Breast epithelium (tissue), 4 donors: Measurements from ENCODE around the gene HOXD12. TPM values are rescaled to one million over a fixed set of nuclear protein-coding genes. Genes with fewer than 3 reads are reported as not detected.

Source experiments
- DNase-seq, 2 donors: peaks; one replicate each; pipeline ENCODE4 v3.0.0-alpha.2; 2019; ENCODE audit warnings: low spot score in 2 of 2
- H3K27ac ChIP-seq, 2 donors: fragments of 200-600 bp; sonication (generic) in 1 of 2; one replicate each; pipeline ENCODE4 v1.5.1; 2016 to 2019; ENCODE audit warnings: mild to moderate bottlenecking in 1 of 2
- H3K27me3 ChIP-seq, 2 donors: fragments of 200-600 bp; sonication (generic) in 1 of 2; one replicate each; pipeline versions ENCODE4 v1.5.1 to v1.6.0; 2017 to 2019; ENCODE audit warnings: control low read depth in 1 of 2, mild to moderate bottlenecking in 1 of 2
- H3K36me3 ChIP-seq: fragments of 200-600 bp; one replicate; pipeline ENCODE4 v1.5.1; 2019
- H3K4me1 ChIP-seq, 2 donors: fragments of 200-600 bp; sonication (generic); one replicate each; pipeline ENCODE4 v1.5.1; 2016 to 2019; ENCODE audit warnings: control low read depth in 1 of 2
- H3K4me3 ChIP-seq, 3 donors: fragments of 200-600 bp; sonication (generic); 1 replicate in 2 of 3; 2 replicates in 1 of 3; pipeline ENCODE4 v1.5.1; 2016 to 2019; ENCODE audit warnings: mild to moderate bottlenecking in 3 of 3, moderate library complexity in 2 of 3
- H3K9me3 ChIP-seq, 2 donors: fragments of 200-600 bp; sonication (generic) in 1 of 2; one replicate each; pipeline ENCODE4 v1.5.1; 2016 to 2019; ENCODE audit warnings: control low read depth in 1 of 2
- POLR2A ChIP-seq: fragments of 450-650 bp; IDR thresholded peaks from one replicate; pipeline ENCODE4 v1.6.1; 2016; ENCODE audit warnings: antibody characterized with exemption, mild to moderate bottlenecking, moderate library complexity
- POLR2AphosphoS5 ChIP-seq, 3 donors: sonication (generic); formaldehyde crosslinking; IDR thresholded peaks; one replicate each; pipeline ENCODE4 v1.6.1; 2017; ENCODE audit warnings: antibody characterized with exemption in 3 of 3
- intact Hi-C: fragments of 100-400 bp; cut with DNase I; formaldehyde crosslinking; loops from one replicate; pipeline ENCODE4 v1.15.1; 2023; ENCODE audit warnings: low total_unique reads
- total RNA-seq, 3 donors: library from RNA; depleted of rRNA; stranded (reverse); fragments of >200 nt; gene quantifications; one replicate each; pipeline ENCODE4 v1.1.0, GENCODE V29; 2016
- TF ChIP-seq, protein P1 (sequence below), 3 donors: fragments of 450-650 bp; IDR thresholded peaks; one replicate each; pipeline ENCODE4 v1.5.1; 2016 to 2017; ENCODE audit warnings: antibody characterized with exemption in 3 of 3, mild to moderate bottlenecking in 3 of 3, moderate library complexity in 3 of 3

Gene HOXD12
- total RNA-seq, 3 donors from 2014 or later: not detected

DNA sequence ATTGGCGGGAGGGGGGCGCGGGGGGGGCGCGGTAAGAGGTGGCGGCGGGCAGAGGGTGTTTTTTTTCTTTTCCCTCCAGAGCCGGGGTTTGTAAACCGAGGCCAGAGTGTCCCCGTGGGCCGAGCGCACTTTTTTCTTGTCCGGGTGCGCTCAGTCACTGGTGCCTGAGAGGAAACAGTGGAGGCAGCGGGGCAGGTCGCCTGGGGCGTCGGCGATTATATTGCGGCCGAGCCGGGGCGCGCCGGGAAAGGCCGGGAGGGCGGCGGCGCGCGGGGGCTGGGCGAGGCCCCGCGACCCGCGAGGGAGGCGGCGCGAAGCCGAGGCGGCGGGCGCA is 30.2 kb downstream of the HOXD12 start:
- DNase-seq: no peak
- TF ChIP-seq POLR2A (no peak), POLR2AphosphoS5 (IDR thresholded peaks at IDR 0.05) (no peak)
- TF ChIP-seq, protein P1, sequence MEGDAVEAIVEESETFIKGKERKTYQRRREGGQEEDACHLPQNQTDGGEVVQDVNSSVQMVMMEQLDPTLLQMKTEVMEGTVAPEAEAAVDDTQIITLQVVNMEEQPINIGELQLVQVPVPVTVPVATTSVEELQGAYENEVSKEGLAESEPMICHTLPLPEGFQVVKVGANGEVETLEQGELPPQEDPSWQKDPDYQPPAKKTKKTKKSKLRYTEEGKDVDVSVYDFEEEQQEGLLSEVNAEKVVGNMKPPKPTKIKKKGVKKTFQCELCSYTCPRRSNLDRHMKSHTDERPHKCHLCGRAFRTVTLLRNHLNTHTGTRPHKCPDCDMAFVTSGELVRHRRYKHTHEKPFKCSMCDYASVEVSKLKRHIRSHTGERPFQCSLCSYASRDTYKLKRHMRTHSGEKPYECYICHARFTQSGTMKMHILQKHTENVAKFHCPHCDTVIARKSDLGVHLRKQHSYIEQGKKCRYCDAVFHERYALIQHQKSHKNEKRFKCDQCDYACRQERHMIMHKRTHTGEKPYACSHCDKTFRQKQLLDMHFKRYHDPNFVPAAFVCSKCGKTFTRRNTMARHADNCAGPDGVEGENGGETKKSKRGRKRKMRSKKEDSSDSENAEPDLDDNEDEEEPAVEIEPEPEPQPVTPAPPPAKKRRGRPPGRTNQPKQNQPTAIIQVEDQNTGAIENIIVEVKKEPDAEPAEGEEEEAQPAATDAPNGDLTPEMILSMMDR (IDR thresholded peaks at IDR 0.05): no peak
- peaks cover 0 to 3% of the 10 kb centered on the region in 2 donors for H3K9me3 ChIP-seq
- H3K4me3 ChIP-seq: peak overlapping the region; percentile 52 to 73 (median 60)
- peaks cover 5 to 83% of the 10 kb centered on the region in 2 donors for H3K27me3 ChIP-seq
- intact Hi-C loops: loop anchor here (10.0 kb wide), 1 partner anchor 1015 kb away; no protein-coding TSS in a partner anchor
- no peaks in the 10 kb centered on the region for H3K36me3 ChIP-seq
- H3K4me1 ChIP-seq: no peaks in the 10 kb centered on the region
- peak overlapping the region; percentile 83 to 98 for H3K27ac ChIP-seq

DNA sequence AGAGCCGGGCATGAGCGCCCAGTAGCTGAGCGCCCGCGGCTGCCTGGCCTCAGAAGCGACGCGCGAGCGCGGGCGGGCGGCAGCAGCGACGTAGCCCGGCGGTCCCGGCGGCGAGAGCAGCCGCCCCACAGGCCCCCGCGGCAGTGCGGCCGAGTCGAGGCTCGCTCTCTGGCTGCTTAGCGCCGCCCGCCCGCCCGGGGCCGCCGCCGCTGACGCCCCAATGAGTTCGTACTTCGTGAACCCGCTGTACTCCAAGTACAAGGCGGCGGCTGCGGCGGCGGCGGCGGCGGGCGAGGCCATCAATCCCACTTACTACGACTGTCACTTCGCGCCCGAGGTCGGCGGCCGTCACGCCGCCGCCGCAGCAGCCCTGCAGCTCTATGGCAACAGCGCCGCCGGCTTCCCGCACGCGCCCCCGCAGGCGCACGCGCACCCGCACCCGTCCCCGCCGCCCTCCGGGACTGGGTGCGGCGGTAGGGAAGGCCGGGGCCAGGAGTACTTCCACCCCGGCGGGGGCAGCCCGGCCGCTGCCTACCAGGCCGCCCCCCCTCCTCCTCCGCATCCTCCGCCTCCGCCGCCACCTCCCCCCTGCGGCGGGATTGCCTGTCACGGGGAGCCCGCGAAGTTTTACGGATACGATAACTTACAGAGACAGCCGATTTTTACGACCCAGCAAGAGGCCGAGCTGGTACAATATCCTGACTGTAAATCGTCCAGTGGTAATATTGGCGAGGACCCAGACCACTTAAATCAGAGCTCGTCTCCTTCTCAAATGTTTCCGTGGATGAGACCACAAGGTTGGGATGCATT is 30.8 kb downstream of the HOXD12 start:
- Histone ChIP-seq H3K4me3 (peak overlapping the region; percentile 52 to 73 (median 60)), H3K4me1 (no peaks in the 10 kb centered on the region), H3K36me3 (no peaks in the 10 kb centered on the region), H3K27me3 (peaks cover 5 to 79% of the 10 kb centered on the region in 2 donors), H3K9me3 (peaks cover 0 to 3% of the 10 kb centered on the region in 2 donors), H3K27ac (peak overlapping the region; percentile 83 to 98)
- DNase-seq: no peak
- TF ChIP-seq POLR2A (no peak), POLR2AphosphoS5 (IDR thresholded peaks at IDR 0.05) (peak; percentile 11 to 59 (median 18))
- TF ChIP-seq, protein P1 (IDR thresholded peaks at IDR 0.05): no peak
- intact Hi-C loops: loop anchor here (10.0 kb wide), 1 partner anchor 1014 kb away; no protein-coding TSS in a partner anchor

DNA sequence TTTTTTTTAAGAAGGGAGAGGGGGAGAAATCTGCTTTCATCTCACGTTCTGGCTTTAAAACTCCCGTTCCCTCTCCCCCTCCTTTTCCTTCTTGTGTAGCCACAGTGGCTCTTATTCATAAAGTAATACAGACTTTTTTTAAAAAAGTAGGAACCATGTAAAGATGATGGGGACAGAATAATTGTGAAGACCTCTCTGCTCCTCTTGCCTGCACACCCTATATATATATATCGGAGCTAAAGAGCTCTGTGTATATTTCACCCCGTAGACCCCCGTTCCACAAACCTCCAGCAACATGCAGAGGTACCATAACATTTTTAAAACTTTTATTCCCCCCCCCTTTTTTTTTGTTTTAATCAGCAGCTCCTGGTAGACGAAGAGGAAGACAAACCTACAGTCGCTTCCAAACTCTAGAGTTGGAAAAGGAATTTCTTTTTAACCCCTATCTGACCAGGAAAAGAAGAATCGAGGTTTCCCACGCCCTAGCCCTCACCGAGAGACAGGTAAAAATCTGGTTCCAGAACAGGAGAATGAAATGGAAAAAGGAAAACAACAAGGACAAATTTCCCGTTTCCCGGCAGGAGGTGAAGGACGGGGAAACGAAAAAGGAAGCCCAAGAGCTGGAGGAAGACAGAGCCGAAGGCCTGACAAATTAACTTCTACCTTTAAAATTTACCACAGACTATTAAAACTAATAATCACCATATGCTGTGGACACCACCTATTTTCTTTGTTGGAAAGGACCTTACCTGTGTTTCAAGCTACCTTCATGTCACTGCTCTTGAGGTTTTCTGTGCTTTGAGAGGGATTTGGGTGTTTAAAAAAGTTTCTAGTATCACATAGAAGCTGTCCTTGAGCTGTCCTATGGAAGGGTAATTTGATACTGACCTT is 31.6 kb downstream of the HOXD12 start:
- peaks cover 0 to 3% of the 10 kb centered on the region in 2 donors for H3K9me3 ChIP-seq
- H3K4me1 ChIP-seq: no peaks in the 10 kb centered on the region
- no peaks in the 10 kb centered on the region for H3K36me3 ChIP-seq
- H3K27me3 ChIP-seq: peaks cover 5 to 77% of the 10 kb centered on the region in 2 donors
- H3K27ac ChIP-seq: peak overlapping the region; percentile 83 to 98
- TF ChIP-seq, protein P1 (IDR thresholded peaks at IDR 0.05): no peak
- no peak for TF ChIP-seq POLR2AphosphoS5 (IDR thresholded peaks at IDR 0.05)
- TF ChIP-seq POLR2A: no peak
- no peak for DNase-seq
- intact Hi-C loops: loop anchor here (10.0 kb wide), 1 partner anchor 1014 kb away; no protein-coding TSS in a partner anchor
- peak overlapping the region; percentile 52 to 73 (median 60) for H3K4me3 ChIP-seq

DNA sequence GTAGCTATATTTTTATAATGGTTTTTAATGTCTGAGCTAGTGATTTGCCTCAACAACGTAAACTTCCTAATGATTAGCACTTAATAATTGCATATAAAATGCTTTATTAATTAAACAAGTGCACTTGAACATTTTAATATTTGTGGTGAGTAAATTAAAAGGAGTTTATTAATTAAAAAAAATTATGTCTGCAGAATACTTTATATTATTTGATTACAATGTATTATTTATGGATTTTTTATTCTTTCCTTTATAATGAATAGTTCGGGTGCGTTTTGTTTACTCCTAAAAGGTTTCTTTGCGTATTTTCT is 32.2 kb downstream of the HOXD12 start:
- TF ChIP-seq POLR2A: no peak
- TF ChIP-seq, protein P1 (IDR thresholded peaks at IDR 0.05): no peak
- TF ChIP-seq POLR2AphosphoS5 (IDR thresholded peaks at IDR 0.05): no peak
- Histone ChIP-seq H3K27ac (peak overlapping the region; percentile 83 to 98), H3K27me3 (peaks cover 5 to 80% of the 10 kb centered on the region in 2 donors), H3K4me3 (peak overlapping the region; percentile 52 to 73 (median 60)), H3K9me3 (peaks cover 0 to 3% of the 10 kb centered on the region in 2 donors), H3K36me3 (no peaks in the 10 kb centered on the region), H3K4me1 (no peaks in the 10 kb centered on the region)
- DNase-seq: no peak
- intact Hi-C loops: loop anchor here (10.0 kb wide), 1 partner anchor 1013 kb away; no protein-coding TSS in a partner anchor
